Measurements from ENCODE around the gene IQSEC2.

- TF ChIP-seq POLR2A (IDR thresholded peaks at IDR 0.05) (no peak), CTCF (IDR thresholded peaks at IDR 0.05 in 8 of 11, conservative IDR thresholded peaks at IDR 0.05 in 3 of 11) (no peak)
These were observed 27.5 kb upstream of the IQSEC2 start for GRCh38 chrX:53308836-53309235.
